ENCODE measurements around the gene F2R. TPM values are rescaled to one million over a fixed set of nuclear protein-coding genes. Genes with fewer than 3 reads are reported as not detected.

Gene F2R
- total and polyA plus RNA-seq, 2 of the 8 experiments (the other 6 are each of a cell fraction or from before 2014, with no cell fraction given): 23.8 to 29.1 TPM

GRCh38 chr5:76764374-76764773 is 48.4 kb downstream of the F2R start (continued):
- TF ChIP-seq CBX5 (IDR thresholded peaks at IDR 0.05; ENCODE audit: low read depth, low read length): no peak
- TF ChIP-seq CBX8 (IDR thresholded peaks at IDR 0.05; ENCODE audit: borderline replicate concordance, low read depth, low read length): no peak
- TF ChIP-seq BRCA1 (IDR thresholded peaks at IDR 0.05; ENCODE audit: low read depth, low read length): no peak
- no peak for TF ChIP-seq GTF2F1 (IDR thresholded peaks at IDR 0.05; ENCODE audit: borderline replicate concordance, low read depth, low read length)
- no peak for TF ChIP-seq CHD2 (IDR thresholded peaks at IDR 0.05; ENCODE audit: low read length)
- no peak for TF ChIP-seq JUN (IDR thresholded peaks at IDR 0.05; ENCODE audit: low read depth, low read length)
- no peak for TF ChIP-seq SP1 (IDR thresholded peaks at IDR 0.05; ENCODE audit: low read depth, low read length)

All from H1 (cell line).